ENCODE data around the gene AHRR.

- TF ChIP-seq CTCF (IDR thresholded peaks at IDR 0.05) (no peak), POLR2A (IDR thresholded peaks at IDR 0.05) (no peak)
Observed at GRCh38 chr5:446066-446882, 124.8 kb downstream of the AHRR start.
